ENCODE data around the gene FCRL6. TPM values are rescaled to one million over a fixed set of nuclear protein-coding genes. Genes with fewer than 3 reads are reported as not detected.
A peak's percentile ranks its signal among the peaks of the same experiment; 100 is the strongest.

Gene FCRL6
- total and polyA plus RNA-seq, 2 donors (not counting 3 experiments of a cell fraction or from before 2014, with no cell fraction given) = 0.06 TPM; not detected in 1

DNA sequence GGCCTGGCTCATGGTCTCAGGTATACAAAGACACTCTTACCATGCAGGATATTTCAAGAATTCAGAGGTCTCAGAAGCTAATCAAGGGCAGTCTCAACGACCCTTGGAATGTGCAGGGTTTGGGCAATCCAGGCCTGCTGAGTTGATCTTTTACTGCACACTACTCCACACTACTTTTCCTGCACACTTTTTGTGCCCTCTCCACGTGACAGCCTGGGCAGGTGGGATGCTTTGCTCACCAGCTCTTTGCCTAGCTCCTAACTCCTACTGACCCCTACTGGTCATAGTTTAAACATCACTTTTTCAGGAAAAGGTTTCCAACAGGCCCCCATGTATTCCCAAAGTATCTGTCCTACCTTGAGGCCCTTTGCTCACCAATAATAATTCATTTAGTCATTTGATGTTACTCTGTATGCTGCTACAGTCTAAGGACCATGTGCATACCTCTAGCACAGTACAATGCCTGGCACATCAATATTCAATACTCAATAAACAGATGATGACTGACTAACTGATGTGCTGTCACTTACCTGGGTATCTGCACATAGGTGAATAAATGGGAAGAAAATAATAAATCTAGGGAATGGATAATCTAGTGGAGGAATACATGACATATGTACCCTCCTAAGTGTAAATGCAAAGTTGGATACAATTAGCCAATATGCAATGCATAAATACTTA lies 11.8 kb upstream of the FCRL6 start:
- peak; percentile 57 for DNase-seq (ENCODE audit: low read depth, low spot score)

DNA sequence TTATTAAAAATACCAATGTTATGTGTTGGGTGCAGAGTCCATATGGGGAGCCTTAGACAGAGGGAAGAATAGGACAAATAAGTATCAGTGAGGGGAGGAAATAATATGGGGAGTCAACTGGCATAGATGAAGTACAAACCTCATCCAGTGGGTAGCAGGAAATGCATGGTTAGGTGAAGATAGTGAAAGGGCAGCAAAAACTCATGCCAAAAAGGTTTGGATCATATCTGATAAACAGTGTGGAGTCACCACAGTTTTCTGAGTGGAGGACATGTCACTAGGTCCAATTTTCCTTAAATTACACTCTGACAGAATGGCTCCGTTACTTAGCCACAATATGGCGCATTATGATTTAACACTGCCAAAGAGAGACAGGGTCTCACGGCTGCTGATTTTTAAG lies 11.1 kb upstream of the FCRL6 start:
- Histone ChIP-seq H3K9ac (replicated peaks; ENCODE audit: extremely low read depth, insufficient read depth, low read length) (no peak overlapping the region), H3K4me2 (ENCODE audit: insufficient read depth, low read length) (no peak overlapping the region), H3K27ac (ENCODE audit: insufficient read depth, low read depth, low read length) (no peak overlapping the region), H4K20me1 (replicated peaks; ENCODE audit: control insufficient read depth, extremely low read depth, insufficient read depth, low read length) (no peaks in the 10 kb centered on the region), H3K27me3 (ENCODE audit: control insufficient read depth in 2 of 2, insufficient read depth in 2 of 2, low read length in 2 of 2) (no peaks in the 10 kb centered on the region), H2AFZ (ENCODE audit: low read depth, low read length) (no peak overlapping the region), H3K4me1 (ENCODE audit: control insufficient read depth, extremely low read depth, insufficient read depth, low read length) (peaks cover 15% of the 10 kb centered on the region), H3K36me3 (ENCODE audit: control insufficient read depth in 2 of 2, extremely low read depth in 1 of 2, insufficient read depth in 2 of 2, low read length in 2 of 2) (no peaks in the 10 kb centered on the region), H3K4me3 (replicated peaks in 1 of 3; ENCODE audit: insufficient read depth in 1 of 3, low read depth in 1 of 3, low read length in 3 of 3) (no peak overlapping the region), H3K9me1 (replicated peaks; ENCODE audit: control insufficient read depth, extremely low read depth, insufficient read depth, low read length) (no peaks in the 10 kb centered on the region), H3K9me3 (replicated peaks; ENCODE audit: control insufficient read depth, insufficient read depth, low read length) (no peaks in the 10 kb centered on the region), H3K79me2 (ENCODE audit: control insufficient read depth, insufficient read depth, low read length) (no peaks in the 10 kb centered on the region)
- intact Hi-C loops (cut with micrococcal nuclease) = loop anchor here (2.0 kb wide), 1 partner anchor 658 kb away; no protein-coding TSS in a partner anchor
- ChIA-PET CTCF (interaction anchor here (1.3 kb wide), 1 partner anchor 100 kb away, joined by 4 read pairs; no protein-coding TSS in a partner anchor), POLR2A (no interaction called here)
- DNase-seq (ENCODE audit: low read depth, low spot score) (no peak), FAIRE-seq (no peak)
- TF ChIP-seq EZH2 (IDR thresholded peaks at IDR 0.05; ENCODE audit: borderline replicate concordance, low read depth, low read length, severe bottlenecking) (no peak), FOS (IDR thresholded peaks at IDR 0.05; ENCODE audit: borderline replicate concordance, insufficient read depth, low read length) (no peak), POLR2AphosphoS5 (IDR thresholded peaks at IDR 0.05; ENCODE audit: insufficient read depth, low read depth, low read length) (no peak), POLR2A (IDR thresholded peaks at IDR 0.05; ENCODE audit: low read depth, low read length) (no peak), GATA2 (IDR thresholded peaks at IDR 0.05; ENCODE audit: insufficient read depth, insufficient read length, low read depth, low read length) (no peak), MYC (IDR thresholded peaks at IDR 0.05; ENCODE audit: low read depth, low read length) (no peak), JUN (IDR thresholded peaks at IDR 0.05; ENCODE audit: borderline replicate concordance, insufficient read depth, insufficient read length, low read depth) (no peak)
- TF ChIP-seq, protein P1, sequence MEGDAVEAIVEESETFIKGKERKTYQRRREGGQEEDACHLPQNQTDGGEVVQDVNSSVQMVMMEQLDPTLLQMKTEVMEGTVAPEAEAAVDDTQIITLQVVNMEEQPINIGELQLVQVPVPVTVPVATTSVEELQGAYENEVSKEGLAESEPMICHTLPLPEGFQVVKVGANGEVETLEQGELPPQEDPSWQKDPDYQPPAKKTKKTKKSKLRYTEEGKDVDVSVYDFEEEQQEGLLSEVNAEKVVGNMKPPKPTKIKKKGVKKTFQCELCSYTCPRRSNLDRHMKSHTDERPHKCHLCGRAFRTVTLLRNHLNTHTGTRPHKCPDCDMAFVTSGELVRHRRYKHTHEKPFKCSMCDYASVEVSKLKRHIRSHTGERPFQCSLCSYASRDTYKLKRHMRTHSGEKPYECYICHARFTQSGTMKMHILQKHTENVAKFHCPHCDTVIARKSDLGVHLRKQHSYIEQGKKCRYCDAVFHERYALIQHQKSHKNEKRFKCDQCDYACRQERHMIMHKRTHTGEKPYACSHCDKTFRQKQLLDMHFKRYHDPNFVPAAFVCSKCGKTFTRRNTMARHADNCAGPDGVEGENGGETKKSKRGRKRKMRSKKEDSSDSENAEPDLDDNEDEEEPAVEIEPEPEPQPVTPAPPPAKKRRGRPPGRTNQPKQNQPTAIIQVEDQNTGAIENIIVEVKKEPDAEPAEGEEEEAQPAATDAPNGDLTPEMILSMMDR (IDR thresholded peaks at IDR 0.05; ENCODE audit: extremely low read depth in 1 of 2, insufficient read depth in 1 of 2, low read depth in 1 of 2, low read length in 2 of 2) = no peak
- TF ChIP-seq, protein P2, sequence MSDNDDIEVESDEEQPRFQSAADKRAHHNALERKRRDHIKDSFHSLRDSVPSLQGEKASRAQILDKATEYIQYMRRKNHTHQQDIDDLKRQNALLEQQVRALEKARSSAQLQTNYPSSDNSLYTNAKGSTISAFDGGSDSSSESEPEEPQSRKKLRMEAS (IDR thresholded peaks at IDR 0.05; ENCODE audit: insufficient read depth, insufficient read length) = no peak
- no TSS peak for BruUV-seq (replicated peaks)
- dilution Hi-C loops (cut with MboI; ENCODE audit: extremely low pct_ligation_motif_present, low sequenced_read_pairs) = loop anchor here (25.0 kb wide), 1 partner anchor 304 kb away; no protein-coding TSS in a partner anchor

More for the DNA sequence above, 11.8 kb upstream of the FCRL6 start:
- no peak overlapping the region for H3K4me3 ChIP-seq (replicated peaks in 1 of 3; ENCODE audit: insufficient read depth in 1 of 3, low read depth in 1 of 3, low read length in 3 of 3)
- POLR2A ChIA-PET = no interaction called here
- peak; percentile 55 for FAIRE-seq
- CTCF ChIA-PET = interaction anchor here (0.5 to 6.6 kb wide), 34 partner anchors 9 to 658 kb away, joined by 3 to 63 read pairs (median 5); partner anchors contain the start of genes DUSP23 and FCRL6
- no peaks in the 10 kb centered on the region for H3K79me2 ChIP-seq (ENCODE audit: control insufficient read depth, insufficient read depth, low read length)
- intact Hi-C loops (cut with micrococcal nuclease) = loop anchor here (1.0 to 2.0 kb wide), 4 partner anchors 539 to 658 kb away; no protein-coding TSS in a partner anchor
- H3K9me3 ChIP-seq (replicated peaks; ENCODE audit: control insufficient read depth, insufficient read depth, low read length) = no peaks in the 10 kb centered on the region
- TF ChIP-seq, protein P1 (IDR thresholded peaks at IDR 0.05; ENCODE audit: extremely low read depth in 1 of 2, insufficient read depth in 1 of 2, low read depth in 1 of 2, low read length in 2 of 2) = peak; percentile 61 to 65
- TF ChIP-seq GATA2 (IDR thresholded peaks at IDR 0.05; ENCODE audit: insufficient read depth, insufficient read length, low read depth, low read length) = no peak
- no peaks in the 10 kb centered on the region for H3K27me3 ChIP-seq (ENCODE audit: control insufficient read depth in 2 of 2, insufficient read depth in 2 of 2, low read length in 2 of 2)
- BruUV-seq (replicated peaks) = no TSS peak
- no peak overlapping the region for H3K9ac ChIP-seq (replicated peaks; ENCODE audit: extremely low read depth, insufficient read depth, low read length)
- H3K27ac ChIP-seq (ENCODE audit: insufficient read depth, low read depth, low read length) = no peak overlapping the region
- H4K20me1 ChIP-seq (replicated peaks; ENCODE audit: control insufficient read depth, extremely low read depth, insufficient read depth, low read length) = no peaks in the 10 kb centered on the region
- no peak overlapping the region for H3K4me2 ChIP-seq (ENCODE audit: insufficient read depth, low read length)
- H2AFZ ChIP-seq (ENCODE audit: low read depth, low read length) = no peak overlapping the region
- no peaks in the 10 kb centered on the region for H3K36me3 ChIP-seq (ENCODE audit: control insufficient read depth in 2 of 2, extremely low read depth in 1 of 2, insufficient read depth in 2 of 2, low read length in 2 of 2)
- no peaks in the 10 kb centered on the region for H3K9me1 ChIP-seq (replicated peaks; ENCODE audit: control insufficient read depth, extremely low read depth, insufficient read depth, low read length)
- dilution Hi-C loops (cut with MboI; ENCODE audit: extremely low pct_ligation_motif_present, low sequenced_read_pairs) = loop anchor here (25.0 kb wide), 1 partner anchor 303 kb away; no protein-coding TSS in a partner anchor
- H3K4me1 ChIP-seq (ENCODE audit: control insufficient read depth, extremely low read depth, insufficient read depth, low read length) = peaks cover 16% of the 10 kb centered on the region
